Chondrocyte (in vitro differentiated cells): Measurements from ENCODE around the gene NRXN3. TPM values are rescaled to one million over a fixed set of nuclear protein-coding genes. Genes with fewer than 3 reads are reported as not detected.

Experiments used
- DNase-seq: peaks from one replicate; pipeline ENCODE4 v3.0.0; 2021; ENCODE audit warnings: mixed read lengths, low spot score
- H3K27ac Mint-ChIP-seq: one replicate; pipeline ENCODE4 v1.8.0; 2021; ENCODE audit warnings: mild to moderate bottlenecking, moderate library complexity, mixed read lengths; ENCODE audit not compliant: unreplicated experiment
- H3K27me3 Mint-ChIP-seq: 2 replicates; pipeline ENCODE4 v1.8.0; 2021; ENCODE audit warnings: low read depth, mixed read lengths
- H3K36me3 Mint-ChIP-seq: 2 replicates; pipeline ENCODE4 v1.8.0; 2021; ENCODE audit warnings: low read depth, mixed read lengths
- H3K4me1 Mint-ChIP-seq: 2 replicates; pipeline ENCODE4 v1.8.0; 2021; ENCODE audit warnings: low read depth, mild to moderate bottlenecking, mixed read lengths
- H3K4me3 Mint-ChIP-seq: one replicate; pipeline ENCODE4 v1.8.0; 2021; ENCODE audit warnings: mild to moderate bottlenecking, moderate library complexity, mixed read lengths; ENCODE audit not compliant: unreplicated experiment
- H3K9me3 Mint-ChIP-seq: 2 replicates; pipeline ENCODE4 v1.8.0; 2021; ENCODE audit warnings: low read depth, mixed read lengths
- total RNA-seq: library from RNA; stranded (reverse); gene quantifications from 3 replicates; pipeline ENCODE4 v1.2.1, GENCODE V29; 2021
- TF ChIP-seq, protein P1 (sequence below): fragments of 200-600 bp; sonication (generic); IDR thresholded peaks from 2 replicates; pipeline ENCODE4 v1.5.0; 2021; ENCODE audit warnings: antibody characterized with exemption, mild to moderate bottlenecking, moderate library complexity

Gene NRXN3
- total RNA-seq, 1 donor from 2014 or later = 7.9 TPM

DNA sequence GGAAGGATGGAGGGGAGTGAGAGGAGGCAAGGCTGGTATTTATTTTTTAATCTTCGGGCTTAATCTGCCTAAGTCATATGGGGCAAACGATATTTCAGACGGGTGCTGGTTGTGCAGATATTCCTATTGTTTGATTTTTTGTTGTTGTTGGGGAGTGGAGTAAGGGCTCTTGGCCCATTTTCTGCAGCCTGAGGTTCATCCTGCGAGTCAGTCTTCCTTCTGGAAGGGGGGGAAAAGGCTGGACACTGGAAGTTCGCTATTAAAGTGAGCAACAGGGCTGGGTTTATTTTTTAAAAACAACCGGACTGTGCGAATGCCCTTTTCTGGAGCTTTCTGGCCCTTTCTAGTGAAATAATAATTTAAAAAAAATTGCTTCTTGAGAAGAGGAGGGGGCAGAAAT, 2.3 kb downstream of the NRXN3 start:
- TF ChIP-seq, protein P1, sequence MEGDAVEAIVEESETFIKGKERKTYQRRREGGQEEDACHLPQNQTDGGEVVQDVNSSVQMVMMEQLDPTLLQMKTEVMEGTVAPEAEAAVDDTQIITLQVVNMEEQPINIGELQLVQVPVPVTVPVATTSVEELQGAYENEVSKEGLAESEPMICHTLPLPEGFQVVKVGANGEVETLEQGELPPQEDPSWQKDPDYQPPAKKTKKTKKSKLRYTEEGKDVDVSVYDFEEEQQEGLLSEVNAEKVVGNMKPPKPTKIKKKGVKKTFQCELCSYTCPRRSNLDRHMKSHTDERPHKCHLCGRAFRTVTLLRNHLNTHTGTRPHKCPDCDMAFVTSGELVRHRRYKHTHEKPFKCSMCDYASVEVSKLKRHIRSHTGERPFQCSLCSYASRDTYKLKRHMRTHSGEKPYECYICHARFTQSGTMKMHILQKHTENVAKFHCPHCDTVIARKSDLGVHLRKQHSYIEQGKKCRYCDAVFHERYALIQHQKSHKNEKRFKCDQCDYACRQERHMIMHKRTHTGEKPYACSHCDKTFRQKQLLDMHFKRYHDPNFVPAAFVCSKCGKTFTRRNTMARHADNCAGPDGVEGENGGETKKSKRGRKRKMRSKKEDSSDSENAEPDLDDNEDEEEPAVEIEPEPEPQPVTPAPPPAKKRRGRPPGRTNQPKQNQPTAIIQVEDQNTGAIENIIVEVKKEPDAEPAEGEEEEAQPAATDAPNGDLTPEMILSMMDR = no peak
- Mint-ChIP-seq H3K4me3 (no peak overlapping the region), H3K4me1 (no peaks in the 10 kb centered on the region), H3K27me3 (no peaks in the 10 kb centered on the region), H3K9me3 (peaks cover 5% of the 10 kb centered on the region), H3K27ac (no peak overlapping the region), H3K36me3 (no peaks in the 10 kb centered on the region)
- DNase-seq = no peak

DNA sequence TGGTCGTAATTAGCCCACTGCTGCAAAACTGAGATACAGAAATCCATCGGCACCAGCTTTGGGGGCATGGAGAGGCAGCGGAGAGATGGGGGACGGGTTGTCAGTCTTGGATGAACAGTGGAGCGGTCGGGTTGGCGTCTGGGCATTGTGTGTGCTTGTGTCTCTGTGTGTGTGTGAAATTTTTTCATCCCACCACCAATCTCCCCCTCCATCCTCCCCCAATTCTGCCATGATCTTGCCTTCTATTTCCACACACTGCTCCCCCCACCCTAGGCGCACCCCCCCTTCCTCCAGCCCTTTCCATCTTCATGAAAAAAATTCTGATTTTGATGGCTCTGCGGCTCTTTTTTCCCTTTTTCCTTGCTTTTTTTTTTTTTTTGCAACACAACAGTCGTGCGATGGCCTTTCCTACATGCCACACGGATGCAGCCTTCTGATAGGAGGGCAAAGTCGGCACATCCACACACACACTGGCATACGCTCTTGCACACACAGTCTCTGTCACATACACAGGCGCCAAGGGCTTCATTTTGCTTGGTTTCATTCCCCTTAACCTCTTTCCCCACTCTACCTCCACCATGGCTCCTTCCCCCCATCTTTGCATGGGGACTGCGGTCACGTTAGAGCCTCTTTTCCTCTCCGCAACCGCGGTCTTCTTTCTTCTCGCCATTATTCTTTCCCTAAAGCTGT, 3.3 kb downstream of the NRXN3 start:
- H3K9me3 Mint-ChIP-seq = peaks cover 5% of the 10 kb centered on the region
- H3K36me3 Mint-ChIP-seq = no peaks in the 10 kb centered on the region
- no peaks in the 10 kb centered on the region for H3K27me3 Mint-ChIP-seq
- no peak overlapping the region for H3K27ac Mint-ChIP-seq
- H3K4me1 Mint-ChIP-seq = no peaks in the 10 kb centered on the region
- DNase-seq = no peak
- TF ChIP-seq, protein P1 = no peak
- H3K4me3 Mint-ChIP-seq = no peak overlapping the region

DNA sequence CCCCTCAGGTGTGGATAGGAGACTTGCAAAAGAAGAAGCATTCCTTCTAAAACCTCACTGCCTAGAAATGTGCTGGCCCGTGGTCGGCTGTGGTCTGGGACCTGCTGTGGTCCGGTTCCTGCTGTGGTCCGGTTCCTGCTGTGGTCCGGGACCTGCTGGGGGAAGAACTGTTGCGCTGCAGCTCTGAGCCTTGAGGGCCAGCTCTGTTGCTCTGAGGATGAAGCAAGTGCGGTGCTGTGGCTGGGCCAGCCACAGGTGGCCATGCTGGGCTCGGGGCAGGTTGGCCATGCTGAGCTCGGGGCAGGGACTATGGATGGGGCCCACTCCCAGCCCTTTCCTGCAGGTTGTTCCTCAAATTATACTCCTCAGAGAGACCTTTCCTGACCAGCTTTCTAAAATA, 5.2 kb downstream of the NRXN3 start:
- Mint-ChIP-seq H3K9me3 (peaks cover 5% of the 10 kb centered on the region), H3K27ac (no peak overlapping the region), H3K36me3 (no peaks in the 10 kb centered on the region), H3K4me3 (no peak overlapping the region), H3K4me1 (no peaks in the 10 kb centered on the region), H3K27me3 (no peaks in the 10 kb centered on the region)
- TF ChIP-seq, protein P1 = no peak
- no peak for DNase-seq

DNA sequence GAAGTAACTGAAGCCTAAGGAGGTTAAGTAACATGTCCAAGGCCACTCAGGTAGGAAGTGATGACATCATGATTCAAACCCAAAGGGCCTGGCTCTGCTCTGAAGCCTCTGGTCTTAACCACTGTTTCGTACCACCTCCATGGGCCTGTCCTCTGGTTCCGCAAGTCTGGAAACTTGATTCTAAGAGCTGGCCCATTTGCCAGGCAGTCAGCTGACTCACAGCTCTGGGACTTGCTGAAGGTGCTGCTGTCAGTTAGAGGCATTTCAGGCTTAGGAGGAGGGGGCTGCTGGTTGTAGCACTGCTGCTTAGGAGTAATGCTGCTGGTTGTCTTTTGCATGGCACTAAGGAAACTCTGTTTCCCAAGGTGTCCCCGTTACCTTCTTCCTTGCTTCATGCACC, 7.9 kb downstream of the NRXN3 start:
- TF ChIP-seq, protein P1 = no peak
- Mint-ChIP-seq H3K4me3 (no peak overlapping the region), H3K27me3 (no peaks in the 10 kb centered on the region), H3K27ac (no peak overlapping the region), H3K36me3 (no peaks in the 10 kb centered on the region), H3K4me1 (no peaks in the 10 kb centered on the region), H3K9me3 (peaks cover 2% of the 10 kb centered on the region)
- no peak for DNase-seq

DNA sequence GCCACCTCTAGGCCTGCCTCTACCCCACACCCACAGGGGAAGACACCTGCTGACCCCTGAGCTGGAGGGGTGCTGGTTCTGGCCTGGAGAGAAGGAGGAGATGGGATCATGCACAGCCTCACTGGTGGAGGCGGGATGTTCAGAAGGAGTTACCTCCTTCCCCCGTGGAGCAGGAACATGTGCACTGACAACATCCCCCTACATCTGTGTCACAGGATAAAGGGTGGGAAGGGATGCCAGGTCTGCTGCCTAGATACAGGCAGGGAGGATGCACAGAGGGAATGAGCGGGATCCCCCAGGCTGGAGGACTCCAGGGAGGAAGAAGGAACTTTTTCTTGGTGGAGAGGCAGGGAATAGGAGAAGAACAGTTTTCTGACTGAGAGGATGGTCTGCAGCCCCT, 8.8 kb downstream of the NRXN3 start:
- H3K4me1 Mint-ChIP-seq = no peaks in the 10 kb centered on the region
- TF ChIP-seq, protein P1 = no peak
- no peak overlapping the region for H3K27ac Mint-ChIP-seq
- no peaks in the 10 kb centered on the region for H3K36me3 Mint-ChIP-seq
- no peak overlapping the region for H3K4me3 Mint-ChIP-seq
- H3K9me3 Mint-ChIP-seq = peaks cover under 1% of the 10 kb centered on the region
- no peak for DNase-seq
- H3K27me3 Mint-ChIP-seq = no peaks in the 10 kb centered on the region
